ENCODE data around the gene PCDHB1. TPM values are rescaled to one million over a fixed set of nuclear protein-coding genes. Genes with fewer than 3 reads are reported as not detected.
A peak's percentile ranks its signal among the peaks of the same experiment; 100 is the strongest.

PCDHB1 gene
- total RNA-seq, 6 donors from 2014 or later: 0.09 to 1.0 (median 0.19) TPM

GRCh38 chr5:141040093-141040770 lies 10.9 kb upstream of the PCDHB1 start:
- WGBS, 2 donors: 8 to 10% methylated on average over 24 of the region's 24 CpGs
- peak; percentile 55 to 88 for DNase-seq
- Histone ChIP-seq H3K9me3 (no peaks in the 10 kb centered on the region), H3K36me3 (no peaks in the 10 kb centered on the region), H3K4me1 (peaks cover 0 to 6% (median 1%) of the 10 kb centered on the region in 4 donors), H3K27ac (peak overlapping the region in 3 of 4 donors; percentile 45 to 74 (median 67)), H3K27me3 (no peaks in the 10 kb centered on the region), H3K4me3 (peak overlapping the region in 3 of 4 donors; percentile 37 to 44 (median 43))
- peak; percentile 84 to 89 for ATAC-seq (ENCODE audit: low FRiP score in 2 of 2)
- TF ChIP-seq CTCF (IDR thresholded peaks at IDR 0.05) (peak; percentile 32 to 73 (median 52)), EP300 (IDR thresholded peaks at IDR 0.05) (no peak), POLR2AphosphoS5 (IDR thresholded peaks at IDR 0.05) (no peak), POLR2A (IDR thresholded peaks at IDR 0.05) (no peak)

GRCh38 chr5:141040771-141041426 lies 10.3 kb upstream of the PCDHB1 start:
- ATAC-seq (ENCODE audit: low FRiP score in 2 of 2) (peak; percentile 97 to 98), DNase-seq (peak; percentile 93)
- Histone ChIP-seq H3K4me1 (peaks cover 0 to 6% (median 1%) of the 10 kb centered on the region in 4 donors), H3K36me3 (no peaks in the 10 kb centered on the region), H3K9me3 (no peaks in the 10 kb centered on the region), H3K27me3 (no peaks in the 10 kb centered on the region), H3K27ac (peak overlapping the region in 3 of 4 donors; percentile 45 to 74 (median 67)), H3K4me3 (peak overlapping the region in 3 of 4 donors; percentile 37 to 44 (median 43))
- 7 to 13% methylated on average over 25 of the region's 25 CpGs for WGBS, 2 donors
- TF ChIP-seq POLR2AphosphoS5 (IDR thresholded peaks at IDR 0.05) (peak; percentile 24 to 72), EP300 (IDR thresholded peaks at IDR 0.05) (no peak), POLR2A (IDR thresholded peaks at IDR 0.05) (peak in 3 of 4 donors; percentile 13 to 76 (median 45)), CTCF (IDR thresholded peaks at IDR 0.05) (peak; percentile 42 to 88 (median 72))

DNA sequence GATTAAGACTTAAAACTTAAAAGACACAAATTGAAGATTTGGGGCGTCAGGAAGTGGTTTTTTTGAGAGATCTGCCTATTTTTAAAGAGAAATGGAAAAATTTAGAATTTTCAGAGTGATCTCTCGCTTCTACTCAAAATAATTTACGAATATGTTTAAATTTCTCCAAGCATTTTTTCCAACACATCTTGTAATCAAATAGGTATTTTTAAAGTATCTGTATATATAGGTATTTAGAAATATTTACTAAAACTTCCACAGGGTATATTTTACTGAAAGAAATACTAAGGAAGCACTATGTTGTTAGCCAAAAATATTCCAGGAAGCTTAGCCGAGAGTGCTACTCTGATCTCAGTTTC lies 9.8 kb upstream of the PCDHB1 start:
- no peaks in the 10 kb centered on the region for H3K36me3 ChIP-seq
- DNase-seq: no peak
- no peak overlapping the region for H3K27ac ChIP-seq
- H3K27me3 ChIP-seq: no peaks in the 10 kb centered on the region
- ATAC-seq (ENCODE audit: low FRiP score in 2 of 2): no peak
- no peak for TF ChIP-seq CTCF (IDR thresholded peaks at IDR 0.05)
- TF ChIP-seq POLR2A (IDR thresholded peaks at IDR 0.05): no peak
- TF ChIP-seq EP300 (IDR thresholded peaks at IDR 0.05): no peak
- no peak for TF ChIP-seq POLR2AphosphoS5 (IDR thresholded peaks at IDR 0.05)
- no peaks in the 10 kb centered on the region for H3K9me3 ChIP-seq
- 18 to 25% methylated on average over 4 of the region's 4 CpGs for WGBS, 2 donors
- H3K4me1 ChIP-seq: peaks cover 0 to 6% (median 1%) of the 10 kb centered on the region in 4 donors
- H3K4me3 ChIP-seq: no peak overlapping the region

- no peak for TF ChIP-seq CTCF (IDR thresholded peaks at IDR 0.05)
- no peak for TF ChIP-seq EP300 (IDR thresholded peaks at IDR 0.05)
- no peak for TF ChIP-seq POLR2A (IDR thresholded peaks at IDR 0.05)
- TF ChIP-seq POLR2AphosphoS5 (IDR thresholded peaks at IDR 0.05): no peak
- H3K27ac ChIP-seq: no peak overlapping the region
Observed at GRCh38 chr5:141042555-141042954, 8.6 kb upstream of the PCDHB1 start.

More at GRCh38 chr5:141042555-141042954, 8.6 kb upstream of the PCDHB1 start:
- DNase-seq (no peak), ATAC-seq (ENCODE audit: low FRiP score in 2 of 2) (no peak)
- WGBS, 2 donors: 55 to 61% methylated on average over 1 of the region's 1 CpG
- no peak overlapping the region for H3K4me3 ChIP-seq
- H3K36me3 ChIP-seq: no peaks in the 10 kb centered on the region
- no peaks in the 10 kb centered on the region for H3K27me3 ChIP-seq
- peaks cover 0 to 6% (median 1%) of the 10 kb centered on the region in 4 donors for H3K4me1 ChIP-seq
- H3K9me3 ChIP-seq: no peaks in the 10 kb centered on the region

Data from upper lobe of left lung (tissue), 6 donors.